ENCODE results near the gene ZNF74. TPM values are rescaled to one million over a fixed set of nuclear protein-coding genes. Genes with fewer than 3 reads are reported as not detected.
A peak's percentile ranks its signal among the peaks of the same experiment; 100 is the strongest.

Gene ZNF74
- total and polyA plus RNA-seq, 10 donors = 3.4 to 11.7 (median 6.6) TPM

DNA sequence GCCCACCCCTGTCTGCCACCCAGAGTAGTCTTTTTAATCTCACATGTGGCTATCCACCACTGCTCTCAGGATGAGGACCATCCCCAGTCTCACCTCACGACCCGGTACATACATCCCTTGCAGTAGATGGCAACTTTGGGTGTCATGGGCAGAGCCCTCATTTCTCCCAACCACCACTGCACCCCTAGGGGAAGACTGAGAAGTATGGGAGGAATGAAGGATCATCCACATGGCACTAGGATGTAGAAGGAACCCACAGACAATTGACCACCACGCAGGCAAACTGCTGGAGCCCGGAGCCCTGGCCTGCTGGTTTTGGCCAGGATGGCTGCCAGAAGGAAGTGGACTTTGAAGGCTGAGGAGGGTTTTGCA, 45.6 kb downstream of the ZNF74 start:
- Histone ChIP-seq H3K27me3 (replicated peaks in 1 of 7) (peaks cover 0 to 45% (median 32%) of the 10 kb centered on the region in 7 donors), H3K36me3 (peaks cover 0 to 39% (median 16%) of the 10 kb centered on the region in 6 donors), H3K27ac (no peak overlapping the region), H3K4me3 (no peak overlapping the region), H3K9me3 (no peaks in the 10 kb centered on the region), H3K4me1 (peaks cover 0 to 70% (median 40%) of the 10 kb centered on the region in 6 donors)
- no peak for TF ChIP-seq POLR2A (IDR thresholded peaks at IDR 0.05)
- TF ChIP-seq, protein P1, sequence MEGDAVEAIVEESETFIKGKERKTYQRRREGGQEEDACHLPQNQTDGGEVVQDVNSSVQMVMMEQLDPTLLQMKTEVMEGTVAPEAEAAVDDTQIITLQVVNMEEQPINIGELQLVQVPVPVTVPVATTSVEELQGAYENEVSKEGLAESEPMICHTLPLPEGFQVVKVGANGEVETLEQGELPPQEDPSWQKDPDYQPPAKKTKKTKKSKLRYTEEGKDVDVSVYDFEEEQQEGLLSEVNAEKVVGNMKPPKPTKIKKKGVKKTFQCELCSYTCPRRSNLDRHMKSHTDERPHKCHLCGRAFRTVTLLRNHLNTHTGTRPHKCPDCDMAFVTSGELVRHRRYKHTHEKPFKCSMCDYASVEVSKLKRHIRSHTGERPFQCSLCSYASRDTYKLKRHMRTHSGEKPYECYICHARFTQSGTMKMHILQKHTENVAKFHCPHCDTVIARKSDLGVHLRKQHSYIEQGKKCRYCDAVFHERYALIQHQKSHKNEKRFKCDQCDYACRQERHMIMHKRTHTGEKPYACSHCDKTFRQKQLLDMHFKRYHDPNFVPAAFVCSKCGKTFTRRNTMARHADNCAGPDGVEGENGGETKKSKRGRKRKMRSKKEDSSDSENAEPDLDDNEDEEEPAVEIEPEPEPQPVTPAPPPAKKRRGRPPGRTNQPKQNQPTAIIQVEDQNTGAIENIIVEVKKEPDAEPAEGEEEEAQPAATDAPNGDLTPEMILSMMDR (IDR thresholded peaks at IDR 0.05 in 8 of 11, conservative IDR thresholded peaks at IDR 0.05 in 3 of 11) = no peak
- TF ChIP-seq POLR2AphosphoS5 (IDR thresholded peaks at IDR 0.05) = no peak
- WGBS, 5 donors = 88 to 100% (median 92%) methylated on average over 4 of the region's 4 CpGs
- intact Hi-C loops (cut with DNase I; ENCODE audit: low total_unique reads) = no loop called here
- DNase-seq = peak; percentile 15

DNA sequence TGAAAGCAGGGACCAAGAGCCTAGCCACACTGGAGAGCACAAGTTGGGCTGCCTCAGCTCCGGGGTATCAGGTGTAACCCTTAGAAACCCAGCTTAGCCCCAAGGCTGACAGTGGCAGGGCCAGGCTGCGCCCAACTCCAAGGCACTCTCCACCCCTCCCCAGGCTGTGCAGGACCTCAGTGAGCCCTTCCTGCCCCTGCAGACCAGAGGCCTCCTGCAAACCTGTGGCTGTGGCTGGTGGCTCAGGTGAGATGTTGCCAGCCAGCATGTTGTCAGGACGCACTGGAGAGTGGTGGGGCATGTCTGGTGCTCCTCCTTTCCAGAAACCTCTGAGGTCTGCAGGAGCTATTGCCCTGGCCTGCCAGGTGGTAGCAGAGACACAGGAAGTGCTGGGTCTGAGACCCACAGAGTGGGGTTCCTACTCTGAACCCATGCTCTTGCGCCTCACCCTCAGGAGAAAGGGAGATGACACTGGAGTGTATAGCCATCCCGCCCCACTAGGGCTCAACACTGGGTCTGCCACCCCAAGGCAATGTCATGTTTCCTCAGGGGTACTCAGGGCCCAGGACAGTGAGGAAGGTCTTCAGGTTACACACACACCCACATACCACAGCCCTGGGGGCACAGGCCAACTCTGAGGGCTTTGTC, 46.1 kb downstream of the ZNF74 start:
- Histone ChIP-seq H3K4me3 (no peak overlapping the region), H3K27me3 (replicated peaks in 1 of 7) (peaks cover 0 to 40% (median 32%) of the 10 kb centered on the region in 7 donors), H3K9me3 (no peaks in the 10 kb centered on the region), H3K4me1 (peaks cover 0 to 65% (median 39%) of the 10 kb centered on the region in 6 donors), H3K36me3 (peaks cover 0 to 44% (median 20%) of the 10 kb centered on the region in 6 donors), H3K27ac (no peak overlapping the region)
- TF ChIP-seq POLR2AphosphoS5 (IDR thresholded peaks at IDR 0.05) = peak in 1 of 3 donors; percentile 9
- TF ChIP-seq, protein P1 (IDR thresholded peaks at IDR 0.05 in 8 of 11, conservative IDR thresholded peaks at IDR 0.05 in 3 of 11) = no peak
- intact Hi-C loops (cut with DNase I; ENCODE audit: low total_unique reads) = no loop called here
- DNase-seq = peak; percentile 62
- 93 to 100% (median 96%) methylated on average over 4 to 5 of the region's 5 CpGs for WGBS, 5 donors

DNA sequence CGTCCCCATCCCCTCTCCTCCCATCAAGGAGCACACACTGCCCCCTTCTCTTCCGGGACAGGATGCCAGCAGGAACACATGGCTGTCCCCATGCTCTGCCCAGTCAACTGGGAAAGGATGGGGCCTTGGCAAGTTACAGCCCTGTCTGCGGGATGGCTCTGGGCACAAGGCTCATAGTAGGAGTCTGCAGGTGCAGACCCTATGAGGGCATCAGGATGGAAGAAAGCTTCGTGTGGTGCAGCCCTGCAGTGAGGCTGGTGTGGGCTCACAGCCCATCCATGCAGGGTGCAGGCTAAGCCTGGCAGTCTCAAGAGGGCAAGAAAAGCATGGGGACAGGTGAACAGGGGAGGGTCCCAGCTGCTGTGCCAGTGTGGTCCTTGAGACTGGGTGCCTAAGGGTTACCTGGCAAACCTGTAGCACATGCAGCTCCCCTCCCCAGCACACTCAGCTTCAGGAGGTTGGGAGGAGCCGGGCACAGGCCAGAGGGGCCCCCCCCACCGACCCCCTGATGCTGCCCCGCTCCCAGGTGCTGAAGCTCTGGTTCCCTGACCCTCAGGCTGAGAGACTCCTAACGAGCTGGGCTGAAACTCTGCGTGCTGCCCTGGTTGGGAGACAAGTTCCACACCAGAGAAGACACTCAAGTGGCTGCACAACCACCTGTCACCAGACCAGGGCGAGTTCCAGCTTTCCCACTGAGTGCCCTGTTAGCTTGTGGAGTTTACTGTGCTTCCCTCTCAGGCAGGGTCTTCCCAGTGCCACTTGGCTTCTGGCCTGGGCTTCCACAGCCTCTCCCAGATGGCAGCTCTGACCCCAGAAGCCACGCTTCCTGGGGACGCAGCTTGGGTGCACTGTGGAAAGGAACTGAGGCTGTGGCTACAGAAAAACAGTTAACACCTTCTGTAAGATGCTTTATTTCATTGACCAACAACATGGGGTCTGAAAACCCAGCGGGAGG, 47.0 kb downstream of the ZNF74 start:
- H3K36me3 ChIP-seq = peaks cover 0 to 53% (median 28%) of the 10 kb centered on the region in 6 donors
- intact Hi-C loops (cut with DNase I; ENCODE audit: low total_unique reads) = no loop called here
- H3K27me3 ChIP-seq (replicated peaks in 1 of 7) = peaks cover 0 to 31% (median 25%) of the 10 kb centered on the region in 7 donors
- TF ChIP-seq POLR2A (IDR thresholded peaks at IDR 0.05) = no peak
- TF ChIP-seq, protein P1 (IDR thresholded peaks at IDR 0.05 in 8 of 11, conservative IDR thresholded peaks at IDR 0.05 in 3 of 11) = no peak
- TF ChIP-seq POLR2AphosphoS5 (IDR thresholded peaks at IDR 0.05) = no peak
- H3K4me3 ChIP-seq = no peak overlapping the region
- H3K9me3 ChIP-seq = no peaks in the 10 kb centered on the region
- H3K4me1 ChIP-seq = peaks cover 0 to 57% (median 34%) of the 10 kb centered on the region in 6 donors
- peak overlapping the region in 4 of 8 donors; percentile 39 to 54 (median 43) for H3K27ac ChIP-seq
- 74 to 85% (median 80%) methylated on average over 10 to 13 of the region's 13 CpGs for WGBS, 5 donors
- peak; percentile 50 for DNase-seq

All from spleen (tissue), 11 donors.